Activated CD8-positive, alpha-beta memory T cell treated with anti-CD3 and anti-CD28 coated beads, Interleukin-2, amount 50 U/mL, for 48 hours (primary cell): ENCODE results near the gene SNUPN.

Experiments used
- DNase-seq: peaks from one replicate; pipeline ENCODE4 v3.0.0-alpha.2; 2020

SNUPN gene

GRCh38 chr15:75625542-75626347, at the start of gene SNUPN:
Gene SNUPN, minus strand, starts transcription at chr15:75625725. Its CDS starts 4,674 bp downstream, at chr15:75621051.
- DNase-seq: peak; percentile 96

GRCh38 chr15:75674366-75674765, 48.8 kb upstream of the SNUPN start:
- DNase-seq: no peak

DNA sequence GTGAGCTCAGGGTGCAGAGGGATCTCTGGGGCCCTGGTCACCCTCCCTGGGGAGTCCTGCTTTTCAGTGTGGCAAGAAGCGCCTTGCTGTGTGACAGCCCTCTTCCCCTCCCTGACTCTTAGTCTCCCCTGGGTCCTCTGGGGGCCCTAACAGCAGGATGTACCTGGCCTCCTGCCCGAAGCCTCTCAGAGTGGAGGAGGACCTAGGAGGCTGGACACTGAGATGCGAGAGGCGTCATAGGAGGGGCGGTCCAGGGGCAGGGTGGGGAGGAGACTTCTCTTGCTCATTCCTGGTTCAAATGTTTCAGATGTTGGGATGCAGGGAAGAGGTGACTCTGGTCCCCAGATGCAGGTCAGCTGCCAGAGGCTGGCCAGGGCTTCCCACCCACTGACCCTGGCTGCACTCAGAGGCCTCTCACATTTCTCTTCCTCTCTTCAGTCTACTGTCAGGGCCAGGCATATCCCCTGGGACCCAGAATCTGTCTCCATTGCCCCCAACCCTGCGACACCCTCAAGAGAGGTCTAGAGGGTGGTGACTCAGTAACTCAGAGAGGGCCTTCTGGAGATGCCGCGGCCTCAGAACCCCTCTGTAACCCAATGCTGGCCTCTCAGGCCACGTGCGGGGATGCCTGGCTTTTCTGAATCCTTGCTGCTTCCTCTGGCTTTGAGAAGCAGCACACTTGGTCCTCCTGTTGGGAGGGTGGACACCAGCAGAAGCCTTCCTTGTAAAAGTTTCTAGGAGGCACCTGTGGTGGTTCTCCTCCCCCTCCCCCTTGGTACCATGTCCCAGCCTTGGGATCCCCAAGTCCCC, 48.1 kb upstream of the SNUPN start:
- no peak for DNase-seq

GRCh38 chr15:75672646-75673425, 47.3 kb upstream of the SNUPN start:
- no peak for DNase-seq

GRCh38 chr15:75671730-75672602, 46.4 kb upstream of the SNUPN start:
- DNase-seq: no peak

DNA sequence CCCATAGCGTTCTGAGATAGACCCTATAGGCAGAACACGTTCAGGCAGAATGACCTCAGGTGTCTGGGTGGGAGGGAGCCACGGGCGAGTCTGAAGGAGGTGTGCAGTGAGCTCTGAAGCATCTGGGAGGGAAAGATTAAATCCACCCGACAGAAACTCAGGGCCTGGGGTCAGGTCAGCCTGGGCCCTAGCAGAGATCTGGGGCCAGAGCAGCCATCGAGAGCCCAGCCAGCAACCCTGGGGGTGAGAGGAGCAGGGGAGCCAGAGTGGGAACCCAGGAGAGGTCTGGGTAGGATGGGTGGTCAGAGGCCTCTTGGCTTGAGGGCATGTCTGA, 44.3 kb upstream of the SNUPN start:
- no peak for DNase-seq

GRCh38 chr15:75669191-75669878, 43.8 kb upstream of the SNUPN start:
- DNase-seq: no peak

DNA sequence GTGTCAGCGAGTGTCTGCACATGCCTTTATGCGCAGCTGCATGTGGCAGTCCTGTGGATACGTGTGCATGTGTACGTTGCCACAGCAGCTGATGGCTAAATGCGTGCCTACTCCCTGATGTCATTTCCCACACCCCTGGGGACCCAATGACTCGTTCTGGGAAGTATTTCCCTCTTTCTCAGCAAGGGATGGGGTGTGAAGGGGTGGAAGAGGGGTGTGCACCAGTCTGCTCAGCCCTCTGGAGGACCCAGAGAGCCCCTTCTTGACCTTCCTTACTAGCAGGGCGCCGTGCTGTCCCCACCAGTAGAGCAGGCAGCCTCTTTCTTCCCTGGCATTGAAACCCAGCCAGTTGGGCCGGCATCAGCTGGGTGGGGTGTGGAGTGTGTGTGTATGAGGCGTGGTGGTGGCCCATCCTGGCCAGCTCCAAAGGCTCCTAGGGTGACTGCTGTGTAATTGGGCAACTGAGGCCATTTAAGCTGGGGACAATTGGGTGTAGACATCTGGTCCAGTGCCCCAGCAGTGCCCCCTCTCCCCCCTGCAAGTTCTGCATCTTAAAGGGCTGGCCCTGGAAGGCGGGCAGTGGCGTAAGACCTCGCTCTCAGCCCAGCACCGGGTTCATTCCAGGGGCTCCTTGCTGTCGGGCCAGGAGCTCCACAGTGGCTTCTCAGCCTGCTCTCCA, 41.4 kb upstream of the SNUPN start:
- no peak for DNase-seq

- no peak for DNase-seq
Measured at GRCh38 chr15:75663931-75664421, 38.5 kb upstream of the SNUPN start.

- no peak for DNase-seq
Measured at GRCh38 chr15:75662823-75663519, 37.4 kb upstream of the SNUPN start.

DNA sequence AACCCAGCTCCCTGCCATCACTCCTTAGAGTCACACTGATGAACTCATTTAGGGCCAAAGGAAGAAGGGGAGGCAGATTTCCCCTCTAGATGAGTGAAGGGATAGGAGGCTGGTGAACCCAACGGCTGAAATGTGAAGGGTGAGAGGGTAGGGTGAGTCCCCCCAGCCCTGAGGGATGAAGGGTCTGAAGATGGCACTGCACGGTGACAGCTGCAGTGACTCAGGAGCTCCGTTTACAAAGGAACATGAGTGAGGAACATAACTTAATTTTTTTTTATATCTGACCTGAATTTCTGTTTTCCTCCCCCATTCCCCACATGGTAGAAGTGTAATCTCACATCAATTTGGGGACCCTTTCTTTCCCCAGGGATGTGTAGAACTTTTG, 36.2 kb upstream of the SNUPN start:
- no peak for DNase-seq

GRCh38 chr15:75661100-75661755, 35.7 kb upstream of the SNUPN start:
- no peak for DNase-seq

DNA sequence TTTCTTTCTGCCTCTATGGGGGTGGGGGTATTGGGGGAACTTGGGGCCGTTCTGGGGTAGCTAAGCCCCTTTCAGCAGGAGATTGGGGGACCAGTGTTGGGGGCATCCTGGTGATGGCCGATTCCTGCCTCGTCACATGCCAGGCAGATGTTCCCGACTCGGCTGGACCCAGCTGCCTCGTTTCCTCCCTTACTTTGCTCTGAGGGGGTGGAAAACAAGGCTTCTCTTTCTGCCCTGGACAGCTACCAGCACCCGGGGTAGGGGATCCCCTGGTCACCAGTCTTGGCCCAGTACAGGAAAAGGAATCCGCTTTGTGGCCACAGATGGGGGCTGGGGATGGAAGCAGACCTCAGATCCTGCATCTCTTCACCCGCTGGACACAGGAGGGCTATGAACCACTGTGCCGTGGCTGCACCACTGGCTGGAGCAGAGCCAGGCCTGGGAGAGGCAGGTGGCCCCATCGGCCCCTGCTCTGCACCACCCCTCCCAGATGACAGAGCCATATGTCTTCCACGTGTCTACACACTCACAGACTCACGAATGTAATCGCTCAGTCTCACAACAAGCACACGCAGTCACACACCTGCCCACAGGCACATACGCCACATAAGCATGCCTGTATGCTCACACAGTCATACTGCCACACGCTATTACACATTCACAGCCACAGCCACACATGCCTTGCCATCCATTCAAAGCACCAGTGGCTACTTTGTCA, 34.6 kb upstream of the SNUPN start:
- no peak for DNase-seq

DNA sequence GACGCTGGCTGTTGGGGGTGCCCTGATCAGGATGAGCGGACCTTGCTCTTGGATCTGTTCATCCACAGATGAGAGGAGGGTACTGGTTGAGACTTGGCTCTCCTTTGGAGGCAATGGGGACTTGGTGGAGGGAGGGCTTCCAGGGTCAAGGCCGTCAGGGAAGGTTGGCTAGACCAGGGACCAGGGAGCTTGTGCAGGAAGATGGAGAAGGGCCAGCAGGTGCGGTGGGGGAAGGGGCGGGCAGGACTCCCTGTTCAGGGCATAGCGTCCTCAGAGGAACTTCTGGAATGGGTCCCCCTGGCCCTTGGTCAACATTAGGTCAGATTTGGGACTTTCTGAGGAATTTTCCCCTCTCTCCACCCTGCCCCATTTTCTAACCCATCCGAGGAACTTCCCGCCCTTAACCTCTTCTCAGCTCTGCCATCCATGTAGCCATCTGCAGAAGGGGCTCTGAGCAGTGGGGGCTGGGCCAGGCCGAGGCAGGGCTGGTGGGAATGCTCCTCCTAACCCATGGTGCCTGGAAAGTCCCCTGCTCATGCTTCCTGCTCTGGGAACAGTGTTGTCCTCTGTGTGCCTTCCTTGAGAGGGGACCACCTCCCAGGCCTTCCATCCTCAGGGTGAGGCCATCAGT, 33.7 kb upstream of the SNUPN start:
- no peak for DNase-seq

GRCh38 chr15:75656813-75657212, 31.3 kb upstream of the SNUPN start:
- DNase-seq: no peak

GRCh38 chr15:75656331-75656730, 30.8 kb upstream of the SNUPN start:
- no peak for DNase-seq

GRCh38 chr15:75655931-75656330, 30.4 kb upstream of the SNUPN start:
- DNase-seq: no peak

DNA sequence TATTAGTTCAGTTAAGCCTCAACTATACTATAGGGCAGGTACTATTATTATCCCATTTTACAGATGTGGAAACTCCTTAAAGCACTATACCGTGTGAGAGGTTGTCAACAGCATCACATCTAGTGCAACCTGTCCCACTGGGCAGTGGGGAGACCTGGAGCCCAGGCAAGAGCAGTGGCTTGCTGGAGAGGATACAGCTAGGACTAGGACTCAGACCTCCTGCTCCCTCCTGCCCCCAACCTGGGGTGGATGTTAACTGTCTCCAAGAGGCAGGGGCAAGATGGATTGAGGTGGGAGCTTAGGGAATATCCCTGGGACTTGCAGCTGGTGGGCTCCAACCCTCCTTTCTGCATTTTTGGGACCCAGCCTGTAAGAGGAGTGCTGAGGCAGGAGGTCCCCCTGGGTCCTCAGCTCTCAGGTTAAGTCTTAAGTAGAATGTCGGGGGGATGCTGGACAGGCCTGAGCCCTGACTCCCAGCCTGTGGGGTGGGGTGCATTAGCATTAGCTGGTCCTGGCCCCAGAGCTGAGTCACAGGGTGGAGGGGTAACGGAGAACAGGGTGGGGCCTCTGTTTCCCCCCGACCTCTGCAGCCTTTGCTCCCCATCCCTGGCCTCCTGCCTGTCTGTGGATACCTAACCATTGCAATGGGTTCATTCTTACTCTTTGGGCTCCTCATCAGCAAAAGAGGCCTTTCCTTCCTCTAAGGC, 28.8 kb upstream of the SNUPN start:
- DNase-seq: no peak
